Sigmoid colon (tissue), 7 donors: Measurements from ENCODE around the gene CELF1. TPM values are rescaled to one million over a fixed set of nuclear protein-coding genes. Genes with fewer than 3 reads are reported as not detected.

Source experiments
- DNase-seq: peaks from one replicate; pipeline ENCODE4 v3.0.0-alpha.2; 2019
- H3K27ac ChIP-seq, 4 donors: fragments of 200-600 bp; sonication (generic); one replicate each; pipeline ENCODE4 v1.5.1; 2016 to 2019; ENCODE audit warnings: mild to moderate bottlenecking in 1 of 4
- H3K27me3 ChIP-seq, 3 donors: fragments of 200-600 bp; sonication (generic); one replicate each; pipeline ENCODE4 v1.5.1; 2019; ENCODE audit warnings: mild to moderate bottlenecking in 1 of 3
- H3K36me3 ChIP-seq, 4 donors: fragments of 200-600 bp; sonication (generic); one replicate each; pipeline ENCODE4 v1.5.1; 2016 to 2019
- H3K4me1 ChIP-seq, 4 donors: fragments of 200-600 bp; sonication (generic); one replicate each; pipeline ENCODE4 v1.5.1; 2017 to 2019
- H3K4me3 ChIP-seq, 4 donors: fragments of 200-600 bp; sonication (generic); one replicate each; pipeline ENCODE4 v1.5.1; 2017 to 2019; ENCODE audit warnings: mild to moderate bottlenecking in 2 of 4, moderate library complexity in 1 of 4
- H3K9me3 ChIP-seq, 4 donors: fragments of 200-600 bp in 3 of 4; sonication (generic) in 3 of 4; one replicate each; pipeline versions ENCODE4 v1.5.1 to v1.6.1; 2013 to 2019
- CTCF ChIP-seq, 4 experiments: fragments of 450-650 bp in 3 of 4; fragments of 200-600 bp in 1 of 4; IDR thresholded peaks; one replicate each; pipeline ENCODE4 v1.5.1; 2016 to 2019; ENCODE audit warnings: antibody characterized with exemption in 4 of 4, mild to moderate bottlenecking in 3 of 4, moderate library complexity in 2 of 4
- EP300 ChIP-seq, 4 donors: sonication (generic); formaldehyde crosslinking; IDR thresholded peaks; one replicate each; pipeline ENCODE4 v1.6.1; 2017; ENCODE audit warnings: antibody characterized with exemption in 4 of 4
- POLR2A ChIP-seq, 2 donors: fragments of 450-650 bp; IDR thresholded peaks; one replicate each; pipeline ENCODE4 v1.6.1; 2016; ENCODE audit warnings: antibody characterized with exemption in 2 of 2, mild to moderate bottlenecking in 2 of 2, moderate library complexity in 2 of 2
- POLR2AphosphoS5 ChIP-seq, 4 donors: sonication (generic); formaldehyde crosslinking; IDR thresholded peaks; one replicate each; pipeline ENCODE4 v1.6.1; 2017; ENCODE audit warnings: antibody characterized with exemption in 4 of 4
- WGBS, 2 donors: extraction: QIAGEN DNeasy Blood & Tissue Kit; methylation state at CpG; one replicate each; pipeline ENCODE4 v1.1.7; 2013; 5-methylcytosine and 5-hydroxymethylcytosine counted together
- intact Hi-C: fragments of 100-400 bp; cut with DNase I; formaldehyde crosslinking; loops from one replicate; pipeline ENCODE4 v1.15.1; 2023
- polyA plus RNA-seq, 3 donors: library from polyadenylated mRNA; stranded (reverse); fragments of 200-250 nt; gene quantifications; one replicate each; pipeline ENCODE4 v1.2.3, GENCODE V29; 2013
- total RNA-seq, 4 donors: library from RNA; depleted of rRNA; stranded (reverse); fragments of >200 nt; gene quantifications; one replicate each; pipeline ENCODE4 v1.1.0, GENCODE V29; 2016
- donor health status: healthy with polysubstance abuse.
- donor health status: Bipolar disorder and iron deficiency.
- donor health status: healthy.

CELF1 gene
- total and polyA plus RNA-seq, 7 donors: 9.0 to 188 (median 87.2) TPM

GRCh38 chr11:47431356-47432083 lies 121.4 kb downstream of the CELF1 start:
- no peaks in the 10 kb centered on the region for H3K9me3 ChIP-seq
- H3K27me3 ChIP-seq: no peaks in the 10 kb centered on the region
- no peak overlapping the region for H3K4me3 ChIP-seq
- intact Hi-C loops: no loop called here
- no peaks in the 10 kb centered on the region for H3K36me3 ChIP-seq
- no peak for DNase-seq
- TF ChIP-seq POLR2A (IDR thresholded peaks at IDR 0.05) (no peak), EP300 (IDR thresholded peaks at IDR 0.05) (no peak), CTCF (IDR thresholded peaks at IDR 0.05) (no peak), POLR2AphosphoS5 (IDR thresholded peaks at IDR 0.05) (no peak)
- peaks cover 0 to 13% (median 7%) of the 10 kb centered on the region in 4 donors for H3K4me1 ChIP-seq
- H3K27ac ChIP-seq: no peak overlapping the region
- 90 to 93% methylated on average over 9 of the region's 9 CpGs for WGBS, 2 donors

GRCh38 chr11:47430524-47430923 lies 122.4 kb downstream of the CELF1 start:
- DNase-seq: no peak
- no peak overlapping the region for H3K27ac ChIP-seq
- peaks cover 0 to 15% (median 8%) of the 10 kb centered on the region in 4 donors for H3K4me1 ChIP-seq
- TF ChIP-seq EP300 (IDR thresholded peaks at IDR 0.05) (no peak), CTCF (IDR thresholded peaks at IDR 0.05) (no peak), POLR2AphosphoS5 (IDR thresholded peaks at IDR 0.05) (no peak), POLR2A (IDR thresholded peaks at IDR 0.05) (no peak)
- H3K9me3 ChIP-seq: no peaks in the 10 kb centered on the region
- intact Hi-C loops: no loop called here
- H3K27me3 ChIP-seq: no peaks in the 10 kb centered on the region
- WGBS, 2 donors: 63 to 83% methylated on average over 5 of the region's 5 CpGs
- H3K36me3 ChIP-seq: no peaks in the 10 kb centered on the region
- H3K4me3 ChIP-seq: no peak overlapping the region

- peaks cover 0 to 23% (median 19%) of the 10 kb centered on the region in 4 donors for H3K4me1 ChIP-seq
- DNase-seq: peak; percentile 99
- no peaks in the 10 kb centered on the region for H3K9me3 ChIP-seq
- intact Hi-C loops: loop anchor here (1.0 to 2.0 kb wide), 2 partner anchors 18 to 126 kb away; partner anchors contain the start of genes CELF1 and SLC39A13
- no peaks in the 10 kb centered on the region for H3K27me3 ChIP-seq
- peak within 1 kb of the TSS; percentile 91 to 95 (median 92) for H3K27ac ChIP-seq
- 1% methylated on average over 62 of the region's 62 CpGs for WGBS, 2 donors
- TF ChIP-seq POLR2AphosphoS5 (IDR thresholded peaks at IDR 0.05): peak; percentile 40 to 80 (median 68)
- TF ChIP-seq POLR2A (IDR thresholded peaks at IDR 0.05): peak; percentile 52 to 65
- no peak for TF ChIP-seq EP300 (IDR thresholded peaks at IDR 0.05)
- no peak for TF ChIP-seq CTCF (IDR thresholded peaks at IDR 0.05)
- H3K36me3 ChIP-seq: peaks cover 24 to 35% (median 30%) of the 10 kb centered on the region in 4 donors
- H3K4me3 ChIP-seq: peak within 1 kb of the TSS; percentile 86 to 97 (median 91)
These were observed 126.6 kb downstream of the CELF1 start, which contains the start of gene PSMC3 for GRCh38 chr11:47426062-47426956. Gene PSMC3 (minus strand): TSS chr11:47426439. CDS start chr11:47426279, 160 bp downstream.

GRCh38 chr11:47425611-47426010 lies 127.3 kb downstream of the CELF1 start:
- intact Hi-C loops: loop anchor here (1.0 to 2.0 kb wide), 2 partner anchors 17 to 127 kb away; partner anchors contain the start of genes CELF1 and SLC39A13
- no peak for TF ChIP-seq POLR2AphosphoS5 (IDR thresholded peaks at IDR 0.05)
- TF ChIP-seq CTCF (IDR thresholded peaks at IDR 0.05): no peak
- TF ChIP-seq POLR2A (IDR thresholded peaks at IDR 0.05): no peak
- TF ChIP-seq EP300 (IDR thresholded peaks at IDR 0.05): no peak
- no peak for DNase-seq
- Histone ChIP-seq H3K9me3 (no peaks in the 10 kb centered on the region), H3K4me3 (peak overlapping the region; percentile 86 to 97 (median 91)), H3K36me3 (peaks cover 28 to 42% (median 34%) of the 10 kb centered on the region in 4 donors), H3K27me3 (no peaks in the 10 kb centered on the region), H3K27ac (peak overlapping the region; percentile 91 to 95 (median 92)), H3K4me1 (peaks cover 0 to 23% (median 19%) of the 10 kb centered on the region in 4 donors)
- 0 to 1% methylated on average over 14 of the region's 14 CpGs for WGBS, 2 donors
